Posterior vena cava (tissue), 2 donors: ENCODE measurements around the gene TRAK1. TPM values are rescaled to one million over a fixed set of nuclear protein-coding genes. Genes with fewer than 3 reads are reported as not detected.
"Not testable (repeated sequence)": the region's sequence is repeated elsewhere in the genome, so short reads cannot be mapped to it uniquely, and the experiment has no call there.

Experiments
- DNase-seq: peaks from one replicate; pipeline ENCODE4 v3.0.0-alpha.2; 2020; ENCODE audit warnings: low spot score
- intact Hi-C, 2 donors: fragments of 100-400 bp; cut with DNase I; formaldehyde crosslinking; loops; one replicate each; pipeline versions ENCODE4 v1.14.1 to v1.14.2; 2022 to 2023
- total RNA-seq, 2 donors: library from RNA; stranded (reverse); fragmentation: NEBNext Ultra II Directional; extraction: Animal tissue kit (Norgen Biotek cat#: 25700); gene quantifications; one replicate each; pipeline ENCODE4 v1.2.1, GENCODE V29; 2021
- donor health status: DM: yes; HTN: yes; CAD: no.
- donor health status: DM: yes; HTN: yes; CAD: no.

The TRAK1 gene
- total RNA-seq, 2 donors from 2014 or later = 29.4 to 39.2 TPM

DNA sequence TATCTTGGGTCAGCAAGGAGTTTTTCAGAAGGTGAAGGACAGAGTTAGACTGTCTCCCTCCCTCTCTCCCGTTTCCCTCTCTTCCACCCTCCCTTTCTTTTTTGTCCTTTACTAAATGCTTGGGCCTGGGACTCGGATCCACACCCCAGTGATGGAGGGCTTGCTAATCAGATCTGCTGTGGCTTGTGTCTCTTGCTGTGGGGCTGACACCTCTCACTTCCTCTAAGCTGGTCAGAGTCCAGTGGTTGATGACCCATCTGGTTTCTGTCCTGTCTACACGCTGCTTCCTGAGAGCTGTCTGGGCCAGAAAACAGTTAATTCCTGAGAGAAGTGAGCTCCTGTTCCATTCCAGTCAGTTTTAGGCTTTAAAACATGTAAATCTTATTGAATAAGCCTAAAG lies 849 bp downstream of the TRAK1 start:
- intact Hi-C loops = no loop called here
- no peak for DNase-seq

DNA sequence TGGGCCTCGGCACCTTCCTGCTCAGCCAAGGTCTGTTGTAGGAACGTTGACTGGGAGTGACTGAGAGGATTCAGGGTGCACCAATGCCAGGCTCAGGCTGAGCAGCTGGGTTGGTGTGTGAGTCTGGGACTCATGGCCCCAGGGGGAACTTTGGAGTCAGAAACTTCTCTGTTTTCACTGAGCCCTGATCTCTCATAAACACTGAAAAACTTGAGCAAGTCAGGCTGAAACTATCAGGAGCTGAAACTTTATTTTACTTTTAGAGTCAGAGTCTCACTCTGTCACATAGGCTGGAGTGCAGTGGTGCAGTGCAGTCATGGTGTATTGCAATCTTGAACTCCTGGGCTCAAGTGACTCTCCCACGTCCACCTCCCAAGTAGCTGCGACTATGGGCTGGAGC lies 3.0 kb downstream of the TRAK1 start:
- no peak for DNase-seq
- intact Hi-C loops = no loop called here

DNA sequence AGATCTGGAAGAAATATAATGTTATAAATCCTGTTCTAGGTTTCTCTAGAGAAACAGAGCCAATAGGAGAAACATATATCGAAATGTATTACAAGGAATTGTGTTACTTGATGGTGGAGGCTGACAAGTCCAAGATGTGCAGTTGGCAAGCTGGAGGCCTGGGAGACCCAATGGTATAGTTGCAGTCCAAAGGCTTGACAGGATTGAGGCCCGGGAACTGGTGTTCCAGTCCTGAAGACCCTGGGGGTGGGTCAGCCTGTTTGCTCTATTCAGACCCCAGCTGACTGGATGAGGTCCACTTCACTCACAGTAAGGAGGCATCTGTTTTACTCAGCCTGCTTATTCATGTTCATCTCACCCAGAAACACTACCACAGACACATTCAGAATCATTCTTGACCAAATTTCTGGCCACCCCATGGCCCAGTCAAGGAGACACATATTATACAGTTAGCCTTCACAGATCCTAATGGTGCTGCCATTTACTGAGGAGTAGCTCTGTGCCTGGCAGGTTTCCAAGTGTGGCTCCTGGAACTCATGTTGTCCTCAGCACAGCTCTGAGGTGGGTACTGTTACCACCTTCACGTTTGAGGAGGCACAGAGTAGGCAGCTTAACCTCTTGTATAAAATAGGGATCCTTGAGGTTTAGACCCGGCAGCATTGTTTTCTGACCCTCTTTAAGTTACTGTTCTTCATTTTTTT lies 3.7 kb downstream of the TRAK1 start:
- DNase-seq = peak; percentile 60
- intact Hi-C loops = loop anchor here (5.0 kb wide), 2 partner anchors 83 to 198 kb away; no protein-coding TSS in a partner anchor

DNA sequence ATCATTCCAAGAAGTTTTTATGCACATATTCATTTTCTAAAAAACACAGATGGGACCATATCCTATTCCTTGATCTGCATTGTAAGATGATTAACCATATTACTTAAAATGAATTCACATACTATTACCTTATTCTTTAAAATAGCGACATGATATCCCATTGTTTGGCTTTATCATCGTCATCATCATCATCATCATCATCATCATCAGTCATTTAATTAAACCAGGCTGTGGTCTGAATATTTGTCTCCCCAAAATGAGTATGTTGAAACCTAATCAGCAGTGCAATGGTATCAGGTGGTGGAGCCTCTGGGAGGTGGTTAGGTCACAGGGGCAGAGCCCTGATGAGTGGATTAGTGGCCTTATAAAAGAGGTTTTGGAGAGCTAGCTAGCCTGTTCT lies 4.4 kb downstream of the TRAK1 start:
- intact Hi-C loops = loop anchor here (5.0 kb wide), 2 partner anchors 83 to 198 kb away; no protein-coding TSS in a partner anchor
- no peak for DNase-seq

DNA sequence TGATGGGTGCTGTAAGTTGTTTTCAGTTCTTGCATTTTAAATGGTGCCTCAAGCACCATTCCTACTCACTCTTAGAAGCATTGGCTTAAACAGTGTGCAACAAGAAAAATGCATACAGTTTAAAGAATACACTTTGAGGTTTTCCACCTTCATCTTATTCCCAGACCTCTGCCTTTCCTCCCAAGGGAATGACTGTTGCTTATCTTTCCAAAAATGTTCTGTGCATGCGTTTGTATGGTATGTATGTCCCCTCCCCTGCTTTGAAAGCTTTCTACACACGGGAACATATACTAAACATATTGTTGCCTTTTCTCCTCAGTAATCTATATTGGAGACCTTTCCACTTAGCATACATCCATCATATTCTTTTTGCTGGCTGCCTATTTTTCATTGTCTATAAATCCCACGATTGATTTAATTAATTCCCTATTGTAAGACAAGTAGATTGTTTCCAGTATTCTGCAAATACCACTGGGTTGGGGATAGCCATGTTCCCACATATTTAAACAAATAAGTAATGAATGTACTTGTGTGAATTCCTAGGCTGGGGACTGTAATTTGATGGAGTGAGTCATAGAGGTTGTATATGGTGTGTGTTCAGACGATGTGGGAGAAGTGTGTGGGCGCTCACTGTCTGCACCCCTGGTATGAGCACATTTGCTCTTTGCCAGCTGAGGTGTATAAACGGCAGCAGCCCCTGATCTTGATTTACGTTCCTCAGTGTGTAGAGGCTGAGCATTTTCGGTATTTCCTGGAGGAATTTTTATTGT lies 5.8 kb downstream of the TRAK1 start:
- peak; percentile 23 for DNase-seq
- intact Hi-C loops = loop anchor here (2.0 to 5.0 kb wide), 3 partner anchors 82 to 200 kb away; no protein-coding TSS in a partner anchor

DNA sequence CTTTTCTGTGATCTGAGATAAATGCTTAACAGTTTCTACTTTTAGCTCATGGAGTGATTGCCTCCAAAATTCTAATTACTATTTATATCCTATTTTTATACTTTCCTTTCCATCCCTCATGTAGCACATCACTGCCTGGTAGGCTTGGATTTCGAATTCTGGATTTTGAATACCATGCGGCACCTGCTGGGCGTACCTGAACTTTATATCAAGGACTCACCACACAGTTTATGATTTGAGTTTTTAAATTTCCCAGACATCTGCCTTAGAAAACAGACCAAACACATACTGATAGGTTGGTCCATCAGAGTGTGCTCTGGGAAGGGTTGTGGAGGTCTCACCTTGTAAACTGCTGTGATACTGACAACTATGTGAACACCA lies 6.4 kb downstream of the TRAK1 start:
- peak; percentile 24 for DNase-seq
- intact Hi-C loops = loop anchor here (2.0 to 5.0 kb wide), 3 partner anchors 83 to 200 kb away; no protein-coding TSS in a partner anchor

DNA sequence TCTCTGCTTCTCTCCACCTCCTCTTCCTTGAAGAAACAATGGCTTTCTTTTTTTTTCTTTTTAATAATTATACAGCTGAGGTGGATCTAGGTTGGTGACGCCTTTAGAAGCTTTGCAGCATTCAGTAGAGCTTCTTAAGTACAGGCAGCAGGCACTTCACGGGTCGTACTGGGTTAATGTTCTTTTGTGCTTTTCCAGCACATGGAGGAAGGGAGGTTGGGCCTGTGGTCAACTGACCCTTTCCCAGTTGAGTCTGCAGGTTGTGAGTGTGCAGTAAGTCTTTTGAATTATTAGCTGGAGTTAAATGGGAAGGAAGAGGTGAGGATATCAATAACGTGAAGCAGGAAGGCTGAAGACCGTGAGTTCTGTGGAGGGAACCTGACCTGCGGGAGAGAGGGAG lies 7.0 kb downstream of the TRAK1 start:
- peak; percentile 23 for DNase-seq
- intact Hi-C loops = loop anchor here (5.0 kb wide), 2 partner anchors 86 to 201 kb away; no protein-coding TSS in a partner anchor

DNA sequence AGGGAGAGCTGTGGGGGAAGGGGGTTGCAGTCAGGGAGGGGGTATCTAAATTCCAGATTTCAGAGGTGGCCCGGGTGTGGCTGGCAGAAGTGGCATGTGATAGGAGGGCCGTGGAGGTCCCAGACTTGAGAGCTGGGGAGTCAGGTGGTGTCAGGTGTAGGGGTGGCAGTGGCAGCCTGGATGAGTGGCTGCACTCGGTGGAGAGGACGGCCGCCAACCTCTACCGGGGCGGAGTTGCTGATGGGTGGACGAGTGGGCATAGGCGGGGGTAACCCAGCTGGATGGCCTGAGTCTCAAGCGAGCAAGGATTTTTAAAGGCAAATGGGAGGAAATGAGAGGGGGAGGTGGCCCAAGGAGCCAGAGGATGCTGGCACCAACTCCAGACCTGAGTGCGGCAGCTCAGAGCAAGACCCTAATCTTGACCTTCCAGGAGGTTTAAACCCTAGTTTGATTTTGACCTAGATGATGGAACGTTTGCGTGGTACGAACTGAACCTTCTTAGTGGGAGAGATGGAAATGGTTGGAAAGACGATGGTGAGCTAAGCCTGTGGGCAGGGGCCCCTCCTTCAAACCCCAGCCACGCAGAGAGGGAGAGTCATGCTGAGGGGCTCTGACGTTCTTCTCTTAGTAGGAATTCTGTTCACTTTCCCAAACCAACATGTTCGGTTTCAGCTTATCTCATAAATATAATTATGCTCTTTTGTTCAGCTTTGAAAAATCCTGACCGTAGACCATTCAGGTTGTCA lies 8.0 kb downstream of the TRAK1 start:
- intact Hi-C loops = loop anchor here (5.0 kb wide), 2 partner anchors 87 to 202 kb away; no protein-coding TSS in a partner anchor
- DNase-seq = peak; percentile 76

DNA sequence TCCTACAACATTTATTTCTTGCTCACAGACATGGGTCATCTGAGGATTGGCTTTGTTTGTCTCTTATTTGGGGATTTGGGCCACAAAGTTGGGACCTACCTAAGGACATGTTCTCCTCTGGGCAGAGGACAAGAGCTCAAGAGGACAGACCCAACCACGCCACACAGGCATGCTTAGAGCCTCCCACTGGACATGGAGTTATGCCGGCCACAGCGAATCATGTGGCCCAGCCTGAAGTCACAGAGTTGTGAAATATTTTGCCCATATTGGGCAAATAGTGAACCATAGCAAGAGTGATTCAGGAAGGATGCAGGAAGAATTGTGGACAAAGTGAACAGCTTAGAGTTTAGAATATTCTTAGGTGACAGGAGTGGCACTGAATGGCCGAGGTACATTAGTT lies 9.9 kb downstream of the TRAK1 start:
- intact Hi-C loops = no loop called here
- DNase-seq = peak; percentile 90

DNA sequence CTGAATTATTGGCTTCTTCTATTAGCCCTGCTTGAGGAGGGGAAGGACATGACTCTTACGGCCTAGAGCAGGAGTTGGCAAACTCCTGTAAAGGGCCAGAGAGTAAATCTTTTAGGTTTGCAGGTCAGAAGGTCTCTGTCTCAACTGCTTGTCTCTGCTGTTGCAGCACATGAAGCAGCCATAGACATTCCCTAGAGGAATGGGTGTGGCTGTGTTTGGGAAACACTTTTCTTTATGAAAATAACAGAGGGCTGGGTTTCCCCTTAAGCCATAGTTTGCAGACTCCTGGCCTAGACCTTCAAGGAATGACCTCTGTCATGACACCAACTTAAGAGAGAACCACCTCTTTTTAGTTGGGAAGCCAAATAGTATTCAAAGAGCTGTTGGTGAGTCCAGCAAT lies 10.3 kb downstream of the TRAK1 start:
- intact Hi-C loops = no loop called here
- DNase-seq = peak; percentile 11

DNA sequence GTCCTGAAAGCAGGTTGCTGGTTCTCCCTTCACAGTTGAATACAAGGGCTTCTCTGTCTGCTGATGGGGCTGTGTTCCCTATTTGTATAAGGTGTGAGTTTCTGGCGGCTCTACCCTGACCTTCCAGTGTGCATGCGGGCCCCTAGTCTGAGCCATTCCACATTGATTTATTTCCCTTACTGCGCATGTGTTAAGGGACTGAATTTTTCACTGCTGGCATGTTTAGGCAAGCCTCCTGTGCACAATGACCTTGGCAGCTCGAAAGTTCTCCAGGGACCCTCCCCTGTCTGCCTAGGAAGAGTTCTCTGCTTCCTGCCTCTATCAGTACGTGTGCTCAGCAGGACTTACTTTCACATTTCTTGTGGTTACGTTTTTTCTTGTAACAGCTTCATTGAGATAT lies 11.4 kb downstream of the TRAK1 start:
- intact Hi-C loops = no loop called here
- peak; percentile 18 for DNase-seq

DNA sequence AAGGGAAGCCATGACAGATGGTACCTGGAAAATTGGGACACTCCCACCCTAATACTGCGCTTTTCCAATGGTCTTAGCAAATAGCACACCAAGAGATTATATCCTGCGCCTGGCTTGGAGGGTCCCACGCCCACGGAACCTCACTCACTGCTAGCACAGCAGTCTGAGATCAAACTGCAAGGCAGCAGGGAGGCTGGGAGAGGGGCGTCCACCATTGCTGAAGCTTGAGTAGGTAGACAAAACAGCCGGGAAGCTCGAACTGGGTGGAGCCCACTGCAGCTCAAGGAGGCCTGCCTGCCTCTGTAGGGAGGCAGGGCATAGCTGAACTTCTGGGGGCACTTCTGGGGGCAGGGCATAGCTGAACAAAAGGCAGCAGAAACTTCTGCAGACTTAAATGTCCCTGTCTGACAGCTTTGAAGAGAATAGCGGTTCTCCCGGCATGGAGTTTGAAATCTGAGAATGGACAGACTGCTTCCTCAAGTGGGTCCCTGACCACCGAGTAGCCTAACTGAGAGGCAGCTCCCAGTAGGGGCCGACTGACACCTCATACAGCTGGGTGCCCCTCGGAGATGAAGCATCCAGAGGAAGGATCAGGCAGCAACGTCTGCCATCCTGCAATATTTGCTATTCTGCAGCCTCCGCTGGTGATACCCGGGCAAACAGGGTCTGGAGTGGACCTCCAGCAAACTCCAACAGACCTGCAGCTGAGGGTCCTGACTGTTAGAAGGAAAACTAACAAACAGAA lies 12.9 kb downstream of the TRAK1 start:
- intact Hi-C loops = not testable (repeated sequence)
- peak; percentile 52 for DNase-seq

DNA sequence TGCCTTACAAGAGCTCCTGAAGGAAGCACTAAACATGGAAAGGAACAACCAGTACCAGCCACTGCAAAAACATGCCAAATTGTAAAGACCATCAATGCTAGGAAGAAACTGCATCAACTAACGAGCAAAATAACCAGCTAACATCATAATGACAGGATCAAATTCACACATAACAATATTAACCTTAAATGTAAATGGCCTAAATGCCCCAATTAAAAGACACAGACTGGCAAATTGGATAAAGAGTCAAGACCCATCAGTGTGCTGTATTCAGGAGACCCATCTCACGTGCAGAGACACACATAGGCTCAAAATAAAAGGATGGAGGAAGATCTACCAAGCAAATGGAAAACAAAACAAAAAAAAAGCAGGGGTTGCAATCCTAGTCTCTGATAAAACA lies 14.8 kb downstream of the TRAK1 start:
- DNase-seq, intact Hi-C loops: not testable (repeated sequence)

DNA sequence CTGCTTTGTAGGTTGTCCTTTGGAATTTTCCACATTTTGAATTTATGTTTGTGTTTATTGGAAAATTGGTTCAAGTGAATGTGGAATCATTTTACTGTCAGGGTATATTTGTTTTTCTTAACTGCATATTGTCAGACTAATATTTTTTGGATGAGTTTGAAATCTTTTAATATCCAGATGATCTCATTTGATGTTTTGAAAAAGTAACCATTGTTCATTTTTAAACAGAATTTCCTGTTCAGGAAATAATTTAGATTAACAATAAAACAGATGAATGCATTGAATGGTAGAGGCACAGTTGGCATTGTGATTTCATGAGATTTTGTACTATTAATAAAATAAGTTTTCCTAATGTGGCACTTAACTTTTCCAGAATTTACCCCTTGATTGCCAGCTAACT lies 15.5 kb downstream of the TRAK1 start:
- DNase-seq = no peak
- intact Hi-C loops = no loop called here

DNA sequence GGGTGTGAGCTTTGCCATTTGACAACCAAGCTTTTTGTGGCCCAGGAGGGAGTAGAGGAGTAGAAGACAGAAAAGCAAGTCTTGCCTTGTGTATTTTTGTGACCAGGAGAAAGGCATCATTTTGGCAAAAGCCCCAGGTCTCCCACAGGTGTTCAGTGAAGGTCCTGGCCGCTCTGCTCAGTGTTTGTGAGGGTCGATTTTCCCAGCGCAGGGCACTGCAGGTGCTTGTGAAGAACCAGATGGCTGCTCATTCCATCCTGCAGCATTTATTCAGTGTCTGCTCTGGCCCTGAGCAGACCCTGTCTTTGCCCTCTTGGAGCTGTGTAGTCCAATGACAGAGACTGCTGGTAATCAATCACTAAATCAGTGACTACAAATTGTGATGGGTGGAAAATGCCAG lies 19.5 kb downstream of the TRAK1 start:
- no peak for DNase-seq
- intact Hi-C loops = loop anchor here (5.0 to 10.0 kb wide), 2 partner anchors 72 to 216 kb away; no protein-coding TSS in a partner anchor

DNA sequence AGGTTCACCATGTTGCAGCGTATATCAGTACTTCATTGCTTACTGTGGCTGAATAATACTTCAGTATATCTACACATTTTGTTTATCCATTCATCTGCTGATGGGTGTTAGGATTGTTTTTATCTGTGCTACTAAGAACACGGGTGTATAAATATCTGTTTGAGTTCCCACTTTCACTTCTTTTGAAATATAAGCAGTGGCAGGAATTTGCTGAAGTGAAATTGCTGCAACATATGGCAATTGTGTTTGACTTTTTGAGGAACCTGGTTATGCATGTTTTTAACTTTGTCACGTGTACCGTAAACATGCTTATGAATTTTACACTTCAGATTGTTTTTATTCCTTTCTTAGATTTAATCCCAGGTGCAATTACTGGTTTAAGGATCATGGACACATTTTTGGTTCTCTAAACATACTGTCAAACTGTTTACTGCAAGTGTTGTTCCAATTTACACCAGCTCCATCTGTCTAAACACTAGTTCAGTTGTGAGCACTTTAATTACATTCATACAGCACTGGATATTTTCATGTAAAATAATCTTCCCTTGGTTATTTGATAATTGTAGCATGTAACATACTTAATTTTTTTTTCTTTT lies 23.1 kb downstream of the TRAK1 start:
- intact Hi-C loops = loop anchor here (5.0 to 10.0 kb wide), 2 partner anchors 68 to 219 kb away; no protein-coding TSS in a partner anchor

DNA sequence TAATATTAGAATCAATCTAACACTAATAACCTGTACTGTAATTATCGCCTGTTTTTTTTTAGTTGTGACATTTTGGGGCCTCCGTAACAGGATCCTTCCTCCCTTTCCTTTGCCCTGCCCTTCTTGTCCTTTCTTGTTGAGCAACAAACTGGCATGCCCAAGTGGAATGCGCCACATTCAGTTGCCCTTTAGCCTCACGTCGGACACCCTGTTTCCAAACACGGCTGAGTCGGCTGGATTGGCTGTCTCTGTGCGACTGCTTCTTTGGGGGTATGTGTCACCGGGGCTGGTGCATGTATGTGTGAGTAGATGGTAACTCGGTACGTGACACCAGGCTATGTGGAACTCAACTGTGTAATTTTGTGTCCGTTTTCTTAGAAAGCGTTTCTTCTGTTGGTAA lies 24.1 kb downstream of the TRAK1 start:
- DNase-seq = no peak
- intact Hi-C loops = loop anchor here in 1 of 2 donors (10.0 kb wide), 1 partner anchor 220 kb away; no protein-coding TSS in a partner anchor

More for the DNA sequence above, 23.1 kb downstream of the TRAK1 start:
- no peak for DNase-seq

DNA sequence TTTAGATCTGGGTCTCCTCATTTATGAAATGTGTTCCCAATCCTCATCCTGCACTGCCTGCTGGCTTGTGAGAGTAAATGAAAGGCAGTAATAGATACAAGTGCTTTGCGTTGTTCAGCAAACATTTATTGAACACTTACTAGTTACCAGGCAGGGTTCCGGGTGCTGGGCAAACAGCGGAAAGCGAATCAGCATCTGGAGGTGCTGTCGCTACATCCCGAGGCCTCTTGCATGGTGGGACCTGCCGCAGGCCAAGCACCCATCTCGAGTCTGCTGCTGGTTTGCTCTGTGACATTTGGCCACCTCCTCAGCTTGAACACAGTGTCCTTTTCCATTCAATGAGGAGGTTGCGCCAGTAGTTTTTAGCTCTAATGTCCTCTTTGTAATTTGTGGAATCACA lies 24.8 kb downstream of the TRAK1 start:
- no peak for DNase-seq
- intact Hi-C loops = loop anchor here in 1 of 2 donors (10.0 kb wide), 1 partner anchor 221 kb away; no protein-coding TSS in a partner anchor
